ENCODE measurements around the gene BOLL. TPM values are rescaled to one million over a fixed set of nuclear protein-coding genes. Genes with fewer than 3 reads are reported as not detected.

The BOLL gene
- total RNA-seq, 1 experiment from 2014 or later, result not detected

DNA sequence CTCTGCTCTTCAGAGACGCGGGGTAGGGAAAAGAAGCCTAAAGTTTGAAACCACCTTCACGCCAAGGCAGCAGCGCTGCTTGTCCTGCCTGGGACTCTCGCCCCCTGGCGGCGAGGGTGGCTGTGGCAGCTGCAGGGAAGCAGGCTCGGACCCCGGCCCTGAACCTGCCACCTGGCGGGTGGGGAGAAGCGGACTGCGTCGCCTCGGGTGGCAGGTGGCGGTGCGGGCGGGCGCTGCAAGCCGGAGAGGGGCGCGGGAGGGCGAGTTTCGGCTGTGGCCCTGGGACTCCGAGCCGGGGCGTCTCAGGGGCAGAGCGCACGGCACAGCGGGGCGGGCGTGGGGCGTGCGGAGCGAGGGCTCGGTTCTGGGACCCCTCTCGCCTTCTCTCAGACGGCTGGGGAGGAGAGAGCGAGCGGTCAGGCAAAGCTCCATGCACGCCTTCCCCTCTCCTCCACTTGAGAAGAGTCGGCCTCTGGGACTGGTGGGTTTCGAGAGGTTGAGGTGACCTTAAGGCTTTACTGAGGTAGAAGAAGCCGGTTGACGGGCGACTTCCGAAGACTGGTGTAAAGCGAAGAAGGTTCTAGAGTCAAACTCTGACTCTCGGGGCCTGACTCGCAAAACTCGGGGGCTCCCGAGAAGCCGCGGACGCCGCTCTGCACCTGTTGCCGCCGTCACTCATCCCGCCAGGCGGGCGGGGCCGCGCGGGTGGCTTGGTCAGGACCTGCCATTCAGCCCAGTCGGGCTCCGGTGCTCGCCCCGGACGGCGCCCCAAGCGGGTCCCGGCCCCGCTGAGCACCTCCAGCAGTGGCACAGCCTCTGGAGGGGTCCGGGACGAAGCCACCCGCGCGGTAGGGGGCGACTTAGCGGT lies 1.1 kb upstream of the BOLL start:
- Histone ChIP-seq H3K27me3 (ENCODE audit: control insufficient read depth, insufficient read depth, low read length) (peaks cover 6% of the 10 kb centered on the region; the same call in 1 of the 2 replicates), H3K4me1 (ENCODE audit: control insufficient read depth, insufficient read depth, low read length) (no peaks in the 10 kb centered on the region), H3K36me3 (ENCODE audit: control insufficient read depth, insufficient read depth, low read length) (no peaks in the 10 kb centered on the region), H3K9me3 (ENCODE audit: control insufficient read depth, insufficient read depth, low read depth, low read length) (no peaks in the 10 kb centered on the region), H3K4me3 (ENCODE audit: low read depth in 2 of 2, low read length in 2 of 2) (peak overlapping the region; percentile 13 to 37), H3K27ac (ENCODE audit: low read length) (no peak overlapping the region)
- ATAC-seq, result peak; percentile 76
- ChIA-PET POLR2A (no interaction called here), CTCF (no interaction called here)
- no peak for DNase-seq (ENCODE audit: low read depth, low spot score)
- in situ Hi-C loops (cut with HindIII; ENCODE audit: low pct_unique_long_range_greater_than_20kb, low sequenced_read_pairs), result no loop called here
- TF ChIP-seq SIN3A (IDR thresholded peaks at IDR 0.05; ENCODE audit: borderline replicate concordance, insufficient read depth, low read depth, low read length), result no peak
- TF ChIP-seq, protein P1, sequence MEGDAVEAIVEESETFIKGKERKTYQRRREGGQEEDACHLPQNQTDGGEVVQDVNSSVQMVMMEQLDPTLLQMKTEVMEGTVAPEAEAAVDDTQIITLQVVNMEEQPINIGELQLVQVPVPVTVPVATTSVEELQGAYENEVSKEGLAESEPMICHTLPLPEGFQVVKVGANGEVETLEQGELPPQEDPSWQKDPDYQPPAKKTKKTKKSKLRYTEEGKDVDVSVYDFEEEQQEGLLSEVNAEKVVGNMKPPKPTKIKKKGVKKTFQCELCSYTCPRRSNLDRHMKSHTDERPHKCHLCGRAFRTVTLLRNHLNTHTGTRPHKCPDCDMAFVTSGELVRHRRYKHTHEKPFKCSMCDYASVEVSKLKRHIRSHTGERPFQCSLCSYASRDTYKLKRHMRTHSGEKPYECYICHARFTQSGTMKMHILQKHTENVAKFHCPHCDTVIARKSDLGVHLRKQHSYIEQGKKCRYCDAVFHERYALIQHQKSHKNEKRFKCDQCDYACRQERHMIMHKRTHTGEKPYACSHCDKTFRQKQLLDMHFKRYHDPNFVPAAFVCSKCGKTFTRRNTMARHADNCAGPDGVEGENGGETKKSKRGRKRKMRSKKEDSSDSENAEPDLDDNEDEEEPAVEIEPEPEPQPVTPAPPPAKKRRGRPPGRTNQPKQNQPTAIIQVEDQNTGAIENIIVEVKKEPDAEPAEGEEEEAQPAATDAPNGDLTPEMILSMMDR (IDR thresholded peaks at IDR 0.05), result peak; percentile 81
- intact Hi-C loops (cut with micrococcal nuclease; ENCODE audit: unreplicated experiment), result no loop called here
- BruUV-seq (replicated peaks), result no TSS peak

DNA sequence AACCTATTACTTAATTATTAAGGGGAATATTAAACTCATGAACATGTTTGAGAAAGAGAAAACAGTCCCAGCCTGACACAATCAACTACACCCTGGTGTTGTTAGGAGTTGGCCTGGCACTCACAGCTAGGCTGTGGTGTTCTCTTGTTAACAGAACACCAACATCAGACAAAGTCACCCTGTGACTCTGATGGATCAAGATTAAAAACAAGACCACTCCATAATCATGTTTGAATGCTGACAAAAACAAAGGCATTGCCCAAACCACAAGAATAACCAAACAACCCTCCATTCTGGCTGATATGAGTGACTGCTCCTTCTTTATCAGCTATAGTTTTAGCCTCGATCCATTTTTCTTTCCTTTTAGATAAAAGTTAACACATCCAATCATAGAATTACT lies 3.0 kb downstream of the BOLL start:
- Histone ChIP-seq H3K36me3 (ENCODE audit: control insufficient read depth, insufficient read depth, low read length) (no peaks in the 10 kb centered on the region), H3K9me3 (ENCODE audit: control insufficient read depth, insufficient read depth, low read depth, low read length) (no peaks in the 10 kb centered on the region), H3K27ac (ENCODE audit: low read length) (no peak overlapping the region), H3K27me3 (ENCODE audit: control insufficient read depth, insufficient read depth, low read length) (no peaks in the 10 kb centered on the region), H3K4me1 (ENCODE audit: control insufficient read depth, insufficient read depth, low read length) (no peaks in the 10 kb centered on the region), H3K4me3 (ENCODE audit: low read depth in 2 of 2, low read length in 2 of 2) (no peak overlapping the region)
- ATAC-seq, result no peak
- ChIA-PET CTCF (no interaction called here), POLR2A (no interaction called here)
- TF ChIP-seq TCF7L2 (IDR thresholded peaks at IDR 0.05; ENCODE audit: low read depth, low read length), result no peak
- no peak for TF ChIP-seq SIN3A (IDR thresholded peaks at IDR 0.05; ENCODE audit: borderline replicate concordance, insufficient read depth, low read depth, low read length)
- DNase-seq (ENCODE audit: low read depth, low spot score), result no peak
- intact Hi-C loops (cut with micrococcal nuclease; ENCODE audit: unreplicated experiment) (no loop called here), in situ Hi-C loops (cut with HindIII; ENCODE audit: low pct_unique_long_range_greater_than_20kb, low sequenced_read_pairs) (no loop called here)
- BruUV-seq (replicated peaks), result no TSS peak

DNA sequence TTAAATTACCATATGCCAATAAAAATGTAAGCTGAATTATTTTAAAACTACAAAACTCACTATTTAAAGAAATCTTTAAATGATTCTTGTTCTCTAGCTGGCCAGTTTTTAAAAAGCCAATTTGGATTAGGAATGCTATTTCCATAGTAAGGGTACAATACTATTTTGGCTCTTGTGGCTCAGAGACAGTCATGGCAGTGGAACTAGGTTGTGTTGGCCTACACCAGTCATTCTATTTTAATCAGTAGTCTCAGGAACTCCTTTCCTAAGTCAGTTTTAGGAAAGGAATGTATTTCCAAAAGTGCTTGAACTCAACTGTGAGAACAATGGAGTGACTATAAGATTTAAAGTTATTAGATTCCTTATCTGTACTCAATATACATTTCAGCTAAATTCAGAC lies 5.9 kb downstream of the BOLL start:
- ATAC-seq, result no peak
- Histone ChIP-seq H3K27ac (ENCODE audit: low read length) (no peak overlapping the region), H3K27me3 (ENCODE audit: control insufficient read depth, insufficient read depth, low read length) (no peaks in the 10 kb centered on the region; the same call in 1 of the 2 replicates), H3K4me3 (ENCODE audit: low read depth in 2 of 2, low read length in 2 of 2) (no peak overlapping the region), H3K4me1 (ENCODE audit: control insufficient read depth, insufficient read depth, low read length) (no peaks in the 10 kb centered on the region), H3K9me3 (ENCODE audit: control insufficient read depth, insufficient read depth, low read depth, low read length) (no peaks in the 10 kb centered on the region), H3K36me3 (ENCODE audit: control insufficient read depth, insufficient read depth, low read length) (no peaks in the 10 kb centered on the region)
- TF ChIP-seq TCF7L2 (IDR thresholded peaks at IDR 0.05; ENCODE audit: low read depth, low read length) (no peak), POLR2AphosphoS5 (IDR thresholded peaks at IDR 0.05; ENCODE audit: low read depth, low read length) (no peak), SIN3A (IDR thresholded peaks at IDR 0.05; ENCODE audit: borderline replicate concordance, insufficient read depth, low read depth, low read length) (no peak)
- TF ChIP-seq, protein P2, sequence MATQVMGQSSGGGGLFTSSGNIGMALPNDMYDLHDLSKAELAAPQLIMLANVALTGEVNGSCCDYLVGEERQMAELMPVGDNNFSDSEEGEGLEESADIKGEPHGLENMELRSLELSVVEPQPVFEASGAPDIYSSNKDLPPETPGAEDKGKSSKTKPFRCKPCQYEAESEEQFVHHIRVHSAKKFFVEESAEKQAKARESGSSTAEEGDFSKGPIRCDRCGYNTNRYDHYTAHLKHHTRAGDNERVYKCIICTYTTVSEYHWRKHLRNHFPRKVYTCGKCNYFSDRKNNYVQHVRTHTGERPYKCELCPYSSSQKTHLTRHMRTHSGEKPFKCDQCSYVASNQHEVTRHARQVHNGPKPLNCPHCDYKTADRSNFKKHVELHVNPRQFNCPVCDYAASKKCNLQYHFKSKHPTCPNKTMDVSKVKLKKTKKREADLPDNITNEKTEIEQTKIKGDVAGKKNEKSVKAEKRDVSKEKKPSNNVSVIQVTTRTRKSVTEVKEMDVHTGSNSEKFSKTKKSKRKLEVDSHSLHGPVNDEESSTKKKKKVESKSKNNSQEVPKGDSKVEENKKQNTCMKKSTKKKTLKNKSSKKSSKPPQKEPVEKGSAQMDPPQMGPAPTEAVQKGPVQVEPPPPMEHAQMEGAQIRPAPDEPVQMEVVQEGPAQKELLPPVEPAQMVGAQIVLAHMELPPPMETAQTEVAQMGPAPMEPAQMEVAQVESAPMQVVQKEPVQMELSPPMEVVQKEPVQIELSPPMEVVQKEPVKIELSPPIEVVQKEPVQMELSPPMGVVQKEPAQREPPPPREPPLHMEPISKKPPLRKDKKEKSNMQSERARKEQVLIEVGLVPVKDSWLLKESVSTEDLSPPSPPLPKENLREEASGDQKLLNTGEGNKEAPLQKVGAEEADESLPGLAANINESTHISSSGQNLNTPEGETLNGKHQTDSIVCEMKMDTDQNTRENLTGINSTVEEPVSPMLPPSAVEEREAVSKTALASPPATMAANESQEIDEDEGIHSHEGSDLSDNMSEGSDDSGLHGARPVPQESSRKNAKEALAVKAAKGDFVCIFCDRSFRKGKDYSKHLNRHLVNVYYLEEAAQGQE (IDR thresholded peaks at IDR 0.05; ENCODE audit: insufficient read depth in 1 of 2, low read depth in 2 of 2, low read length in 1 of 2), result no peak
- TF ChIP-seq, protein P1 (IDR thresholded peaks at IDR 0.05), result no peak
- intact Hi-C loops (cut with micrococcal nuclease; ENCODE audit: unreplicated experiment), result loop anchor here (5.0 to 10.0 kb wide), 2 partner anchors 184 to 397 kb away; no protein-coding TSS in a partner anchor
- no TSS peak for BruUV-seq (replicated peaks)
- in situ Hi-C loops (cut with HindIII; ENCODE audit: low pct_unique_long_range_greater_than_20kb, low sequenced_read_pairs), result no loop called here
- DNase-seq (ENCODE audit: low read depth, low spot score), result no peak
- CTCF ChIA-PET, result no interaction called here
- POLR2A ChIA-PET, result interaction anchor here (0.6 kb wide), 1 partner anchor 1862 kb away, joined by 4 read pairs; no protein-coding TSS in a partner anchor
